GM21825 (cell line): ENCODE data around the gene GOLT1B.

ENCODE experiments used
- ATAC-seq: cut with Tn5 transposase; IDR thresholded peaks from one replicate; pipeline ENCODE4 v1.9.1; 2021; ENCODE audit warnings: mild to moderate bottlenecking, moderate library complexity; ENCODE audit not compliant: unreplicated experiment

Gene GOLT1B

GRCh38 chr12:21561158-21561557, 59.6 kb downstream of the GOLT1B start:
- no peak for ATAC-seq

GRCh38 chr12:21562859-21563258, 61.3 kb downstream of the GOLT1B start:
- ATAC-seq: no peak

DNA sequence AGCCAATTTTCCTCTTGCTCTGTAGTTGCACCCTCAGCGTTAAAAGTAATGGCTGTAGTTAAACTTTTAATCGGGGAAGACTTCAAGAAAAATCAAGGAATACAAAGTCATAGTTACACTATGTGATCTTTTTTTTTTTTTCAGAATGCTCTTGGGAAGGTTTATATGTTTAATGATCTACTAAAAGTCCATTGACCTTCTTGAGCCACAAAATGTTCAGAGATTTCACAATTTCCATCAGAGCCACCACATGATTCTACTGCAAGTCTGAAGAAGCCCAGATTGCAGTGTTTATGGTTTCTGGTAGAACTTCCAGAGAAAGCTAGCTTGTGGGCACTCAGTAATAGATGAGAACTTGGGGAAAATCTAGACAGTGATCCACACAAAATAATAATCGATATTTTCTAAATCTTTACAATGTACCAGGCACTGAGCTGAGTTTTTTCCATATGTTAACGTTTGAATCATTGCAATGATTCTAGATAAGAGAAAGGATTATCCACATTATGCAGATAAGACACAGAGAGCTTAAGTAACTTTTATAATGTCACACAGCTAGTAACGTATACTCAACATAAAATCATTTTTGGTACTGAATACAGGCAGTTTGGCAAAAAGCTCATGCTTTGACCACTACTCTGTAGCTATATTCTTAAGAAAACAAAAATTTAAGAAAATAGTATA, 64.8 kb downstream of the GOLT1B start:
- no peak for ATAC-seq

GRCh38 chr12:21566907-21567394, 65.4 kb downstream of the GOLT1B start:
- no peak for ATAC-seq
